Measurements from ENCODE around the gene VPS13D. TPM values are rescaled to one million over a fixed set of nuclear protein-coding genes. Genes with fewer than 3 reads are reported as not detected.

Gene VPS13D
- total and polyA plus RNA-seq, 2 of the 4 experiments (the other 2 are of a cell fraction), result 9.0 to 16.3 TPM

- Histone ChIP-seq H2BK120ac (ENCODE audit: low read depth, low read length) (no peak overlapping the region), H3K9me1 (ENCODE audit: insufficient read depth, low read length) (no peaks in the 10 kb centered on the region; the same call in 1 of the 2 replicates), H3K4me3 (ENCODE audit: insufficient read depth, low read depth, low read length) (no peak overlapping the region), H4K20me1 (ENCODE audit: insufficient read depth, low read length) (no peaks in the 10 kb centered on the region), H3K9me3 (ENCODE audit: control insufficient read depth, insufficient read depth, low read length) (no peaks in the 10 kb centered on the region), H3K18ac (ENCODE audit: low read depth, low read length) (no peak overlapping the region), H3K4ac (ENCODE audit: low read depth, low read length) (no peak overlapping the region), H3K36me3 (ENCODE audit: control insufficient read depth, insufficient read depth, low read length) (peaks cover 30% of the 10 kb centered on the region), H3K27me3 (ENCODE audit: control insufficient read depth, insufficient read depth, low read length) (no peaks in the 10 kb centered on the region), H3K79me1 (ENCODE audit: low read depth in 1 of 2, low read length in 2 of 2) (peaks cover 4 to 6% of the 10 kb centered on the region in 2 experiments; a peak in 2 of 4 replicates), H4K91ac (ENCODE audit: insufficient read depth, low read depth, low read length) (no peak overlapping the region), H2AK9ac (replicated peaks; ENCODE audit: low read depth, low read length, poor library complexity) (no peak overlapping the region), H3K23ac (ENCODE audit: low read depth, low read length) (no peak overlapping the region), H2BK15ac (ENCODE audit: low read depth, low read length) (no peak overlapping the region), H3K4me1 (ENCODE audit: control insufficient read depth, insufficient read depth, low read length) (0 out of 2 replicates have a peak, but pooled peaks cover under 1% of the 10 kb centered on the region), H3K56ac (ENCODE audit: extremely low read depth, insufficient read depth, low read length) (no peak overlapping the region), H2AK5ac (ENCODE audit: low read depth, low read length) (no peak overlapping the region), H2BK5ac (ENCODE audit: low read depth, low read length, poor library complexity, severe bottlenecking) (no peak overlapping the region), H3K27ac (ENCODE audit: insufficient read depth, low read length) (no peak overlapping the region), H4K5ac (ENCODE audit: low read depth, low read length) (no peak overlapping the region), H2BK20ac (ENCODE audit: low read depth, low read length) (no peak overlapping the region), H3K14ac (replicated peaks; ENCODE audit: low read depth, low read length) (no peak overlapping the region), H4K8ac (ENCODE audit: low read depth in 2 of 2, low read length in 2 of 2) (no peak overlapping the region), H2AFZ (replicated peaks; ENCODE audit: low read length, poor library complexity) (no peak overlapping the region), H3K4me2 (ENCODE audit: low read depth, low read length) (no peak overlapping the region), H3K9ac (ENCODE audit: low read depth, low read length) (no peak overlapping the region)
- intact Hi-C loops (cut with micrococcal nuclease), result no loop called here
- in situ Hi-C loops (cut with MboI; ENCODE audit: low sequenced_read_pairs), result no loop called here
- WGBS, 2 experiments (ENCODE audit: extremely low coverage in 2 of 2, insufficient read length in 1 of 2), result no CpG with 5 or more reads among the region's 6 CpGs
- dilution Hi-C loops (cut with HindIII; ENCODE audit: low sequenced_read_pairs, unreplicated experiment), result no loop called here
- no TSS peak for BruUV-seq (replicated peaks)
- DNase-seq (no peak), ATAC-seq (ENCODE audit: low read depth) (no peak)
- CTCF ChIA-PET, result no interaction called here
- TF ChIP-seq BHLHE40 (IDR thresholded peaks at IDR 0.05; ENCODE audit: low read depth, low read length), result no peak
- TF ChIP-seq POLR2A (IDR thresholded peaks at IDR 0.05; ENCODE audit: low read depth, low read length), result no peak
- TF ChIP-seq MAFK (IDR thresholded peaks at IDR 0.05; ENCODE audit: low read depth, low read length), result no peak
- TF ChIP-seq MAZ (IDR thresholded peaks at IDR 0.05; ENCODE audit: borderline replicate concordance, low read depth, low read length), result no peak
- no peak for TF ChIP-seq NFE2L2 (IDR thresholded peaks at IDR 0.05; ENCODE audit: low read depth, low read length)
- no peak for TF ChIP-seq CEBPB (IDR thresholded peaks at IDR 0.05; ENCODE audit: low read depth, low read length)
- TF ChIP-seq SMC3 (IDR thresholded peaks at IDR 0.05; ENCODE audit: low read depth, low read length), result no peak
- POLR2A ChIA-PET (ENCODE audit: unreplicated experiment), result no interaction called here
Observed at GRCh38 chr1:12246584-12246983, 16.8 kb downstream of the VPS13D start.
